OCI-LY1 (cell line): Measurements from ENCODE around the gene CFAP58.

ENCODE experiments used
- H2AFZ ChIP-seq: fragments of 200-600 bp; sonication (generic), shearing (Covaris generic); 2 replicates; pipeline ENCODE4 v1.6.0; 2014; ENCODE audit warnings: antibody characterized with exemption, mild to moderate bottlenecking, low read length
- H3F3A ChIP-seq: fragments of 200-600 bp; sonication (generic), shearing (Covaris generic); 2 replicates; pipeline ENCODE4 v1.6.0; 2014; ENCODE audit warnings: mild to moderate bottlenecking, antibody characterized with exemption, low read length, moderate library complexity; ENCODE audit not compliant: insufficient read depth
- H3K27ac ChIP-seq: fragments of 200-600 bp; sonication (generic); 2 replicates; pipeline ENCODE4 v1.5.1; 2014; ENCODE audit warnings: low read length, mixed run types, mild to moderate bottlenecking, low read depth; ENCODE audit not compliant: poor library complexity, severe bottlenecking
- H3K27me3 ChIP-seq: fragments of 200-600 bp; sonication (generic); 2 replicates; pipeline ENCODE4 v1.6.0; 2014; ENCODE audit warnings: antibody characterized with exemption, mild to moderate bottlenecking, low read length, moderate library complexity; ENCODE audit not compliant: insufficient read depth
- H3K36me3 ChIP-seq: fragments of 200-600 bp; sonication (generic); 2 replicates; pipeline ENCODE4 v1.6.1; 2014; ENCODE audit warnings: mild to moderate bottlenecking, antibody characterized with exemption, low read length, moderate library complexity, mixed read lengths; ENCODE audit not compliant: insufficient read depth
- H3K4me1 ChIP-seq: fragments of 200-600 bp; sonication (generic); 2 replicates; pipeline ENCODE4 v1.5.1; 2014; ENCODE audit warnings: mild to moderate bottlenecking, low read length, moderate library complexity; ENCODE audit not compliant: insufficient read depth, severe bottlenecking
- H3K4me2 ChIP-seq: fragments of 200-600 bp; sonication (generic), shearing (Covaris generic); 2 replicates; pipeline ENCODE4 v1.6.1; 2014; ENCODE audit warnings: low read length
- H3K4me3 ChIP-seq: fragments of 200-600 bp; sonication (generic); 2 replicates; pipeline ENCODE4 v1.5.1; 2014; ENCODE audit warnings: low read length, low read depth, mild to moderate bottlenecking, mixed read lengths; ENCODE audit not compliant: poor library complexity, severe bottlenecking
- H3K79me2 ChIP-seq: fragments of 200-600 bp; shearing (Covaris generic); 2 replicates; pipeline ENCODE4 v1.6.1; 2016; ENCODE audit warnings: mixed run types, low read length, mixed read lengths; ENCODE audit not compliant: insufficient read depth
- H3K9ac ChIP-seq: fragments of 200-600 bp; sonication (generic), shearing (Covaris generic); 2 replicates; pipeline ENCODE4 v1.6.1; 2014; ENCODE audit warnings: mild to moderate bottlenecking, low read length, mixed read lengths
- H3K9me2 ChIP-seq: fragments of 200-600 bp; sonication (generic), shearing (Covaris generic); 2 replicates; pipeline ENCODE4 v1.6.1; 2014; ENCODE audit warnings: low read depth, mild to moderate bottlenecking, low read length, mixed read lengths
- H3K9me3 ChIP-seq: fragments of 200-600 bp; shearing (Covaris generic); 2 replicates; pipeline ENCODE4 v1.6.1; 2014; ENCODE audit warnings: low read length, mixed read lengths
- H4K20me1 ChIP-seq: fragments of 200-600 bp; sonication (generic), shearing (Covaris generic); 2 replicates; pipeline ENCODE4 v1.6.0; 2016; ENCODE audit warnings: mild to moderate bottlenecking, low read length; ENCODE audit not compliant: insufficient read depth
- EZH2 ChIP-seq: fragments of 200-600 bp; sonication (generic), shearing (Covaris generic); IDR thresholded peaks from 2 replicates; pipeline ENCODE4 v1.8.0; 2017; ENCODE audit warnings: borderline replicate concordance, mixed run types, mild to moderate bottlenecking, antibody characterized with exemption, low read length, moderate library complexity, mixed read lengths
- TF ChIP-seq, protein P1 (sequence below): fragments of 200-600 bp; sonication (generic), shearing (Covaris generic); IDR thresholded peaks from 2 replicates; pipeline ENCODE4 v1.5.1; 2017; ENCODE audit warnings: mild to moderate bottlenecking, antibody characterized with exemption, low read length, moderate library complexity, mixed read lengths

Gene CFAP58

DNA sequence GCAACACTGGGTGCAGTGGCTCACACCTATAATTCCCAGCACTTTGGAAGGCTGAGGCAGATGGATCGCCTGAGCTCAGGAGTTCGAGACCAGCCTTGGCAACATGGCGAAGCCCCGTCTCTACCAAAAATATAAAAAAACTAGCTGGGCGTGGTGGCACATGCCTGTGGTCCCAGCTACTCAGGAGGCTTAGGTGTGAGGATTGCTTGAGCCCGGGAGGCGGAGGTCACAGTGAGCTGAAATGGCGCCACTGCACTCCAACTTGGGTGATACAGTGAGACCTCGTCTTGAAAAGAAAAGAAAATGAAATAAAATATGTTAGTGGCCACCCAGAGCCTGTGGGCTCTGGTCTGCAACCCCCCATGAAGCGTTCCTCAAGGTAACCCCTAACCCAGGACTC, 28.7 kb upstream of the CFAP58 start:
- Histone ChIP-seq H3K9me3 (no peaks in the 10 kb centered on the region), H3K9me2 (no peaks in the 10 kb centered on the region), H3K79me2 (no peaks in the 10 kb centered on the region), H3K9ac (no peak overlapping the region), H4K20me1 (no peaks in the 10 kb centered on the region), H3K4me1 (peaks cover 38% of the 10 kb centered on the region), H3K4me2 (no peak overlapping the region), H3K36me3 (no peaks in the 10 kb centered on the region; the same call in 1 of the 2 replicates), H3K4me3 (no peak overlapping the region), H3K27me3 (no peaks in the 10 kb centered on the region), H3F3A (no peaks in the 10 kb centered on the region), H3K27ac (no peak overlapping the region), H2AFZ (no peak overlapping the region)
- TF ChIP-seq EZH2: no peak
- TF ChIP-seq, protein P1, sequence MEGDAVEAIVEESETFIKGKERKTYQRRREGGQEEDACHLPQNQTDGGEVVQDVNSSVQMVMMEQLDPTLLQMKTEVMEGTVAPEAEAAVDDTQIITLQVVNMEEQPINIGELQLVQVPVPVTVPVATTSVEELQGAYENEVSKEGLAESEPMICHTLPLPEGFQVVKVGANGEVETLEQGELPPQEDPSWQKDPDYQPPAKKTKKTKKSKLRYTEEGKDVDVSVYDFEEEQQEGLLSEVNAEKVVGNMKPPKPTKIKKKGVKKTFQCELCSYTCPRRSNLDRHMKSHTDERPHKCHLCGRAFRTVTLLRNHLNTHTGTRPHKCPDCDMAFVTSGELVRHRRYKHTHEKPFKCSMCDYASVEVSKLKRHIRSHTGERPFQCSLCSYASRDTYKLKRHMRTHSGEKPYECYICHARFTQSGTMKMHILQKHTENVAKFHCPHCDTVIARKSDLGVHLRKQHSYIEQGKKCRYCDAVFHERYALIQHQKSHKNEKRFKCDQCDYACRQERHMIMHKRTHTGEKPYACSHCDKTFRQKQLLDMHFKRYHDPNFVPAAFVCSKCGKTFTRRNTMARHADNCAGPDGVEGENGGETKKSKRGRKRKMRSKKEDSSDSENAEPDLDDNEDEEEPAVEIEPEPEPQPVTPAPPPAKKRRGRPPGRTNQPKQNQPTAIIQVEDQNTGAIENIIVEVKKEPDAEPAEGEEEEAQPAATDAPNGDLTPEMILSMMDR: no peak

DNA sequence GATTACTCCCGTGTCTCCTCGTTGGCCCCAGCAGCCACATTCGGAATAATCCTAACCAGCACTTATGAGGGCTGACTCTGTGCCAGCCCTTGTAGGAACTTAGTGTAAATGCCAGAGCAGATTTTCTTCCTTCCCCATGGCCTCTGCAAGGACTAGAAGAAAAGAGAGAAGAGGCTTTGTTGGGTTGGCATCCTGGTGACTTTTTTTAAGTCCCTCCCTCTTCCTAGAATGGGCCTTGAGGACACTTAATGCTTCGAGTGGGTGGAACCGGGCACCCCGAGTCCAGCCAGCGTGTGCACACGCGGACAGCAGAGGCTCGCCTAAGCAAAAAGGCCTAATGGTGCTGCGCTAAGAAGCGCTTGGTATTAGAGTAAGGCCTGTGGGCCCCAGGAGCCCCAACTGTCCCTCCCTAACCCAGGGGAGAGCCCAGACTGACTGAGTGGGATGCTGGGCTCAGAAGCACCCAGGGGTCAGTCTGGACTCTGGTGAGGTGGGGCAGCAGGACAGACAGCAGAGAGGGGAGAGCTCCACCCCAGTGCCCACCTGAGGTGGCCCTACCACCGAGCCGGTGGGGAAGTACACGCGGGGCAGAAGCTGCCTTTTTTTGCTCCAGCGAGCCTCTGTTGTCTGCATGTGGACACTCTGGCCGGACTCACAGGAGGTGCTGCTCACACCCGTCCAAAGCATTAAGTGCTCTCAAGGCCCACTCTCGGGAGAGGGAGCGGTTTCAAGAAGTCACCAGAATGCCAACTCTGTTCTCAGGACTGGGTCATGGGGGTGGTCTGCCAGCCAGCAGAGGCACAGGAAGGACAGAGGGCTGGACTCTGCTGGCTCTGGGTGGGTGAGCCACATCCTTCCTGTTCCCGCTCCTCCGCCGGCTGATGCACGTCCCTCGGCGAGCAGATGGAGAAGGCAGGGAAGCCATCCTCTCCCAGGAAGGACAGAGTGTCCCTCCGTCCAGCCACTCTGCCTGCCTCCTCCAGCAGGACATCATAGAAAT, 27.9 kb upstream of the CFAP58 start:
- peaks cover 38% of the 10 kb centered on the region for H3K4me1 ChIP-seq
- no peaks in the 10 kb centered on the region for H3K9me2 ChIP-seq
- no peak overlapping the region for H3K4me2 ChIP-seq
- no peak overlapping the region for H2AFZ ChIP-seq
- H4K20me1 ChIP-seq: no peaks in the 10 kb centered on the region
- no peaks in the 10 kb centered on the region for H3K9me3 ChIP-seq
- H3K27me3 ChIP-seq: no peaks in the 10 kb centered on the region
- no peaks in the 10 kb centered on the region; the same call in 1 of the 2 replicates for H3K36me3 ChIP-seq
- H3F3A ChIP-seq: no peaks in the 10 kb centered on the region
- H3K9ac ChIP-seq: no peak overlapping the region
- H3K4me3 ChIP-seq: no peak overlapping the region
- TF ChIP-seq EZH2: no peak
- TF ChIP-seq, protein P1: no peak
- H3K27ac ChIP-seq: no peak overlapping the region
- H3K79me2 ChIP-seq: no peaks in the 10 kb centered on the region

DNA sequence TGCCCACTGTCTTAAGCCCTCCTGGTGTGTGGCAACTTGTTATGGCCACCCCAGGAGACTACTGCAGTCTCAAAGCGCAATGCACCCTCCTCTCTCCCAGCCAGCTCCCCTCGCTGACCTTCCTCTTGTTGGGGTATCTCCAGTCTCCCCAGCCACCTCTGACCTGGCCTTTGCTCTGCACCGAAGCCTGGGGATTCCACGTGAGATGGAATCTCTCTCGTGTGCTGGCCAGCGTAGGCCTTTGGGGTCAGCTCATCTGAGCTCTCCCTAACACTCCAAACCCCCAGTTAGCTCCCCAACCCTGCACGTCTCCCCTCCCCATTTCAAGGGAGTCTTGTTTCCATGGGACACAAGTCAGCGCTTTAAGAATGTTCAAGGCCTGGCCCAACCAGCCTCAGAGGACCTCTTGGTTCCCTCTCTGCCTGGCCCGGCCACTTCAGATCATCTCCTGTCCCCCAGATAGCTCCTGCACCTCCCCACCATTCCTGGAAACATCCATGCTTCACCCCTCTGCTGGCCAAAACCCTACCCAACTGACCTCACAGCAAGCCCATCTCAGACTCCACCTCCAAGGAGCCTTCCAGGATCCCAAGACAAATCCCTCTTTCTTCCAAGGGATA, 26.5 kb upstream of the CFAP58 start:
- H3K4me1 ChIP-seq: peaks cover 29% of the 10 kb centered on the region
- no peaks in the 10 kb centered on the region for H3K9me3 ChIP-seq
- no peaks in the 10 kb centered on the region for H4K20me1 ChIP-seq
- H2AFZ ChIP-seq: no peak overlapping the region
- no peaks in the 10 kb centered on the region for H3K79me2 ChIP-seq
- no peak overlapping the region for H3K27ac ChIP-seq
- H3K9me2 ChIP-seq: no peaks in the 10 kb centered on the region
- H3K4me2 ChIP-seq: no peak overlapping the region
- no peaks in the 10 kb centered on the region; the same call in 1 of the 2 replicates for H3K36me3 ChIP-seq
- no peaks in the 10 kb centered on the region for H3F3A ChIP-seq
- H3K9ac ChIP-seq: no peak overlapping the region
- TF ChIP-seq EZH2: no peak
- TF ChIP-seq, protein P1: no peak
- no peaks in the 10 kb centered on the region for H3K27me3 ChIP-seq
- H3K4me3 ChIP-seq: no peak overlapping the region
